ENCODE data around the gene EPHB2.
A peak's percentile ranks its signal among the peaks of the same experiment; 100 is the strongest.

The EPHB2 gene

DNA sequence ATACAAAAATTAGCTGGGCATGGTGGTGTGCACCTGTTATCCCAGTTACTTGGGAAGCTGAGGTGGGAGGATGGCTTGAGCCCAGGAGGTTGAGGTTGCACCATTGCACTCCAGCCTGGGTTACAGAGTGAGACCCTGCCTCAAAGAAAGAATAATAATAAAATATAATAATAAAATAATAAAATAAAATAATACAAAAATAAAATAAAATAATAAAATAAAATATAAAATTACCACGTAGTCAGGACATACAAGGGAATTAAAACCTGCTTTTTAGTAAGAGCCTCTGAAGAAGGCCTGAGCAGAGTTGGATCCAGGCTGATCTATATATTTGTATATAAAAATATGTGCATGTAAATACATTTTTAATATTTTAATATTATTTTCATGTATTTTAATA is 41.7 kb downstream of the EPHB2 start:
- no peak for DNase-seq

DNA sequence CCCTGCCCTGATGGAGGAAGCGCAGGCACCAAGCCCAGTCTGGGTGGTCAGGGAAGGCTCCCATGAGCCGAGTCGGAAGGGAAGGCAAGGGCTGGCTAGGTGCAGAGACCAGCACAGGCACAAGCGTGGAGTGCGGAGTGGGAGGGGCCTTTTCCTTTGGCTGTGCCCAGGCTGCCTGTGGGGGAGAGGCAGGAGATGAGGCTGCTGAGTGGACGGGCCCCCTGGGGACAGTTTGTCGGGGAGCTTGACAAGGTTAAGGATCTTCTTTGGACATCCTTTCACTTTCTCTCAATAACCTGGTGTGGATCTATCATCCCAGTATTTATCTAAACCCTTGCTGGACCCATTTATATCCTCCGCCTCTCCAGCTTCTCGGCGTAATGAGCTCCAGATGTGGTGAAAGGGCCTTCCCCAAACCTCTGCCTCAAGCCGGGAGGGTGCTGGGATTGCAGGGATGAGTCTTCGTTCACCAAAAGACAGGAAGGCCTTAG is 42.9 kb downstream of the EPHB2 start:
- no peak for DNase-seq

DNA sequence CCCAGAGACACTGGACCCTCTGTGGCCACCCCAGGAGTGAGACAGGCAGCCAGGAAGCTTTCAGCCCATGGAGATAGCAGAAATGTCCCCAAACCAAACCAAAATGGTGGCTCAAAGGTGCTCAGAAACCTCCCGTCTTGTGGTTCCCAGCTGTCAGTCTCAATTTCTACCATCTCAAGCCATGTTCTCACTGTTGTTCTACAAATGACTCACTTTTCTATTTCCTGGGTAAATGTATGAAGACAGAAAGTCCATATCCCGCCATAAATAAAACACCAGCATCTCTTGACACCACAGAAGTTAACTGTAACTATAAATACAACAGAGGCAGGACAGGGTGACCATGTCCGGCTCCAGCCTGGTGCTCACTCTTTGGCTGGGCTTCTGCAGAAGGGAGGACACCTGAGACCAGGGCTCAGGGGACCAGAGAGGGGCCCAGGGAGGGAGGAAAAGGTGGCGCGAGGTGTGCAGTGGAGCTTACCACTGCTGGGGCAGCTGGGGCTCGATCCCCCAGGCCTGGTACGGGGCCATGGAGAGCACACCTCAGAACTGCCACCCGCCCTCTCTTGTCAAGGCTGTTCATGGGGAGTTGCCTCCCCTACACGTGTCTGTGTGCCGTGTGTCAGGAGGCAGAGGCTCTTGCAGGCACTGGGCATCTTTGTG is 43.6 kb downstream of the EPHB2 start:
- DNase-seq, result no peak

DNA sequence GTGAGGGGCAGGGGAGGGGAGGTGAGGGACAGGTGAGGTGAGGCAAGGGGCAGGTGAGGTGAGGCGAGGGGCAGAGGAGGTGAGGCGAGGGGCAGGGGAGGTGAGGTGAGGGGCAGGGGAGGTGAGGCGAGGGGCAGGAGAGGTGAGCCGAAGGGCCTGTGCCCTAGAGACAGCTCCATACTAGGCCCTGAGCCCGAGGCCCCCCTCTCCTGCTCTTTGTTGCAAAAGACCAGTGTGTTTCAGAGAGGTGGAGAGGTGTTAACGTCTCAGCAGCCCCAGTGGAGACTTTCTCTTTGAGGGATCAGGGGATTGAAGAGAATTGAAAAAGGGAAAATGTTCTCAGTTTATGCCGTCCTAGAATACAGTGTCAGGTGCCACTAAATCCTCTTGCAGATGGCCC is 44.2 kb downstream of the EPHB2 start:
- no peak for DNase-seq

DNA sequence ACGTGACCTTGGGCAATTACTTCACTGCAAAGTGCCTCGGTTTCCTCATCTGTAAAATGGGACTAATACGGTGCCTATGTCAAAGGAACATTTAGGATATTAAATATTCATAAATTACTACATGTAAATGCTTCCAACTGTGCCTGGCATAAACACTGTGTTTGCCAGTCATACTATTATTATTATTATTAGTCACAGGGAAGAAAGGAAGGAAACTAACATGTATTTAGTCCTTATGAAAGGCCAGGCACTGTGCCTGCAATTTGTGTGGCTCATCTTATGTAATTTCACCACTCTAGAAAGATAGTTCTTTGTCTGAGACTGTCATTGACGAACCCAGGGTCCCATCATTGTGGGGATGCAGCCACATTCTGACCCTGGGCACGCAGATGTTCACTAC is 45.0 kb downstream of the EPHB2 start:
- DNase-seq, result no peak

DNA sequence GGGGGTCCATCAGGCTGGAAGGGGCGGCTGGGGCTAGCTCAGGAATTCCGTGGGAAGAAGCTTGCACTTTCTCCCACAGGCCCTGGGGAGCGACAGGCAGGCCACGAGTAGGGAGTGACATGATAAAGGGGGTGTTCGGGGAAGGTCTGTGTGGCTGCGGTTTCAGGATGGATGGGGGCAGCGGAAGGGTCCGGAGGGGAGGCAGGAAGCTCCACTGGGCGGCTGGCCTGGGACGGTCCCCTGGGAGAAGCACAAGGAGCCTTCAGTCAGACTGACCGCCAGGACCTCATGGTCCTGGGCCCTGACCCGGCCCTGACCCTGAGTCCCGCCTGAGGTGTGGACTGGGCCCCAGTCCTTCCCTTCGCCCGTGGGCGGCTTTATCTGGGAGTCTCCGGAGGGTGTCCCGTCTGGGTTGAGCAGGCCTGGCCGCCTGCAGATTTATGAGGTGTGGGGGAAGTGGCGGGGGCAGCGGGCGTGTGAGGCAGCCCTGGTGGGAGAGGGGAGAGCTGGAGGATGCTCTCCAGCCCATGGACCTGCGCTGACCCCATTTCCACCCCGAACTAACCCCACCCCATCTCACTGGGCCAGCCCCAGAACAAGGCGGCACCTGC is 45.6 kb downstream of the EPHB2 start:
- no peak for DNase-seq

DNA sequence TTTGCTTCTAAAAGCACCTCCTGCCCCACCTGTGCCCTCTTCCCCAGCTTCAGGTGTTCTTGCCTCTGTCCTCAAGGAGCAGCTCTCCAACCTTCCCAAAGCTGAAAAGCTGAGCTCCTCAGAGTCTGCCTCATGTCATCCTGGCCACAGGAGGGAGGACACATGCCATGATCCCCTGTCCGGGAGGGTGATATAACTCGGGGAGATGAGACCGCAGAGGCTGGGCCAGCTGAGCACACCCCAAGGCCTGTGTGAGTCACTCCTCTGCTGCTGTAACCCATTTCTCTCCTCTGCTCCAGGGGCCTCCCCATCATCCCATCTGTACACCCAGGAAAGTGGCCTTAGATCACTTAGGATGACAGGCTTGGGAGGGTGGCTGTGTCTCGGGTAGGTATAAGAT is 49.8 kb downstream of the EPHB2 start:
- peak in 2 of 3 donors; percentile 35 to 47 for DNase-seq

DNA sequence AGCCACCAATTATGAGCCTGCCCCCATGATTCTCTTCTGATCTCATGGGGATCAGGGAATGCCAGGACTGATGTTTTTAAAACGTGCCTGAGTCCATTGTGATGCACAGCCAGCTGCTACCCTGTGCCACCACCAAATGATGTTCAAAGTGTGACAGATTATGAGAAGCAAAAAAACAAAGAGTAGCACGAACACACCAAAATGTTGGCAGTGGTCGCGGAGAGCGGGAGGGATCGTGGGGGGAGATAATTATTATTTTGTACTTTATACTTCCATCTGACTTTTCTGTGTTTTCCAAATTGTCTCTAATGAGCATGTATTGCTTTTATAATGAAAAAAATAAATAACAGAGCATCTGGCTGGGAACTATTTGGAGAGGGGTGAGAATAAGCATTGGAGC is 50.5 kb downstream of the EPHB2 start:
- DNase-seq, result no peak

DNA sequence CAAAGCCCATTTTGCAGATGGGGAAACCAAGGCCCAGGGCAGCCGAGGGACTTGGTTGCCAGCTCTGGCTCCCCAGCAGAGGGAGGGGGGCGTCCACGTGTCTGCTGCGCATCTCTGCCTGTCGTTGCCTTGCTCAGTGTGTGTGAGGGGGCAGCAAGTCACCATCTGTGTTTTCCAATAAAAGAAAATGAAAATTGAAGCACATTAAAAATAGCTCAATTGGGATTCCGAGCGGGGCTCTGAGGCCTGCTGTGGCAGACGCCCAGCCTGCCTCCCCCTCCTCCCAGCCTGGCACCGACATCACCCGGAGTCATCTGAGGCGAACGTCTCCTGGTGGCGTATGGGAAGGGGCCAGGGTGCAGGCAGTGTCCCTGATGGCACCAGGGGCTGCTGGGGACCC is 51.2 kb downstream of the EPHB2 start:
- DNase-seq, result no peak

DNA sequence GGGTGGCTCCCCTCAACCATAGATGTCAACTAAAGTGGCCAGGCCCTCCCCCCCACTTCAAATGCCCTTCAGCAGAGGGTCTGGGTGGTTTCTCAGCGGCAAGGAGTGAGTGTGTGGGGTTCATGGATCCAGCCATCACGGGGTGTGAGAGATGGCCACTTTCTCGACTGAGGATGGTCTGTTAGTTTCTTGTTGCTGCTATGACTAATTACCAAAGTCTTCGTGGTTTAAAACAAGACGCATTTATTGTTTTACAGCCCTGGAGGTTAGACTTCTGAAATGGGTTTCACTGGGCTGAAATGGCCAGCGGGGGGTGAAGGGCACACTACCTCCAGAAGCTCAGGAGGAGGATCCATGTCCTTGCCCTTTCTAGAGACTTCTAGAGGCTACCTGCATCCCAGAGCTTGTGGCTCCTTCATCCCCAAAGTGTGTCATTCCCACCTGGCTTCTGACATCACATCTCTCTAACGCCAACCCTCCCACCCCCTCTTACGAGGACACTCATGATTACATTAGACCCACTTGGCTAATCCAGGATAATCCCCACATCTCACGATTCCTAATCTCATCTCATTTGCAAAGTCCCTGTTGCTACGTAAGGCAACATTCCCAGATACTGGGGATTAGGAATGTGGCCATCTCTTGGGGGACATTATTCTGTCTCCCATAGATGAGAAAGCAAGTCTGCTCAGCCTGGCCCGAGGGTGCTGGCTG is 53.0 kb downstream of the EPHB2 start:
- DNase-seq, result no peak

DNA sequence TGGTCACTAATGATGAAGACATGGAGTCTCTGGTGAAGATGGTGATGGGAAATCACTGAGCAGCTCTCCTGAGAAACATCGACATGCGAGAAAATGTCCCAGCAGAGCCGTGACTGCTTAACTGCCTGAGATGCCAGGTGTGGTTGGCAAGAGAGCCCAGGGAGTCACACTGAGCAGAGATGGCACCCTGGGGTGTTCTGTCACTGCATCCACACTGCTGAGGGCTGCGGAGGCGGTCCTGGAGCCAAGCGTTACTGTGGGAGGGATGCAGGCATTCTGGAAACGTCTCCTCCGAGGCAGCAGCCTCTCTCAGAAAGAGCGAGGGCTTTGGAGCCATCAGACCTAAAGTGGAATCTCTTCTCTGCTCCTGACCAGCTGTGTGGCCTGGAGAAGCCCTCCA is 57.2 kb downstream of the EPHB2 start:
- no peak for DNase-seq

DNA sequence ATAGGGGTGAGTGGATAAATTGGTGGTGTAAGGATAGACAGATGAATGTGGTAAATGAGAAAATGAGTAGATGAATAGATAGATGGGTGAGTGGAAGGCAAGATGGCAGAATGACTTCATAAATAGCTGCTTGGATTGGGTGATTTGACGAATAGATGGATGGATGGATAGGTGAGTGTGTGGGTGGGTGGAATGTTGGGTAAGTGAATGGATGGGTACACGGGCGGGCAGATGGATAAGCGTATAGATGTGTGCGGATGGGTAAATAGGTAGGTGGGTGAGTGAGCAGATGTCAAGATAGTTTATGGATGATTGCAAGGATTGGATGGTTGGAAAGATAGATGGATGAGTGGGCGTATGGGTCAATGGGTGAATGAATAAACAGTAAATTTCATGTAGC is 59.3 kb downstream of the EPHB2 start:
- no peak for DNase-seq

DNA sequence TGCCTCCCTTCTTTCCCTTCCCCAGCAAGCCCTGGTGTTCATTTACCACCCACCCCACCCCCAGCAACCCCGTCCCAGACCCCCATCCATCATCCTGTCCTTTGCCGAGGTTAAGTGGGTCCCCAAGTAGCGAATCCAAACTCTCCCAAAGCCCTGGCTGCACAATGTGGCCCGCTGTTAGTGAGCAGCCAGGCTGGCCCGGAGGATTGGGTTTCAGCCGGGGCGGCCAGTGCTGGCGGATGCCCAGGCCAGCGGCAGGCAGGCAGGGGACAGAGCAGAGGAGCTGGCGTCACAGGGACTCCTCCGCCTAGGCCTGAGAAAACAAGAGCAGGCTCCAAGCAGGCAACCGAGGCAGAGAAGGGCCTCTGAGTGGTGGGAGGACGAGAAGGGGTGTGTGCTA is 61.4 kb downstream of the EPHB2 start:
- DNase-seq, result no peak

DNA sequence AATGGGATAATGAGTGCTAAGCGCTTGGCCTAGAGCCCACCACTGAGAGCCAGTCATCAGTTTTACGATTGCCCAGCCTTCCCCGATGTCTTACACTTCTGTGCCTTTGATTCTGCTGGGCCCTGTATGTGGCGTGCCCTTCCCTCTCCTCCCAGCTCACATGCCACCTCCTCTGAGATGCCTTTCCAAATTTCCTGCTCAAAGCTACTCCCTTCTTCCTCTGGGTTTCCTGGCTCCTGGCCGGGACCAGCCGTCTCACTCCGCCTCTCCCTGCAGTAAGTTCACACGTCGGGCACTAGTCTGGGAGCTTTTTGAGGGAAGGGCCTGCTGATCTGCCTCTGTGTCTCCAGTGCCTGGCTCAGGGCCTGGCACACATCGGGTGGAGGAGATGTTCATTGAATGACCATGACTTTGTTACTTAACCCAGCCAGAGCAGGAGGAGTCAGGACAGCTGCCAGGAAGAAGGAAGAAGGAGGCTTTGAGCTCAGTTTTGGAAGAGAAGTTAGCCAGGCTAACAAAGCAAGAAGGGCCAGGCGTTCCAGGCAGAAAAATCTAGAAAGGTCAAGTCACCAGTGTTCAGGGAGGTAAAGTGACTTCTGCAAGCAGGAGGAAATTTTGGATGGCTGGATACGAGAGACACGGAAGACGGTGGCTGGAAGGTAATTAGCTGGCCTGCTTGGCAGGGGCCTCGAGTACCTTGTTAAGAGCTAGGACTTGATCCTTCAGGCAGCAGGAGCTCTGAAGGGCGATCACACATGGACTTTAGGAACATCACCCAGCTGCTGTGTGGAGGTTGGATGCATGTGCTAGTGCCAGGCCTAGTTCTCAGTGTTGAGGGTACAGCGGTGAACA is 63.6 kb downstream of the EPHB2 start:
- DNase-seq, result no peak

DNA sequence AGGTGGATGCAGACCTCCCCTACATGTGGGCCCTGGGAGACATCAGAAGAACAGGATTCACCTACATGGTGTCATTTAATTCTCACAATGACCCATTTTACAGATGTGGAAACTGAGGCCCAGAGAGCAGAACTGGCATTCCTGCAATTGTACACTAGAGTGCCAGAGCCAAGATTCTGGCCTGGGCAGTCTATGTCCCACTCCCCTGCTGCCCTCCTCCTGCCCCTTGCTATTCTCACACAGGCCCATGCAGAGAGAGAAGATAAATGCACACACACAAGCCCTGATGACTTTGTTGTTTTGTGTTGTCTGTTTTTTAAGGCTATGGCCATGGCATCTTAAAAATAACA is 64.2 kb downstream of the EPHB2 start:
- no peak for DNase-seq

DNA sequence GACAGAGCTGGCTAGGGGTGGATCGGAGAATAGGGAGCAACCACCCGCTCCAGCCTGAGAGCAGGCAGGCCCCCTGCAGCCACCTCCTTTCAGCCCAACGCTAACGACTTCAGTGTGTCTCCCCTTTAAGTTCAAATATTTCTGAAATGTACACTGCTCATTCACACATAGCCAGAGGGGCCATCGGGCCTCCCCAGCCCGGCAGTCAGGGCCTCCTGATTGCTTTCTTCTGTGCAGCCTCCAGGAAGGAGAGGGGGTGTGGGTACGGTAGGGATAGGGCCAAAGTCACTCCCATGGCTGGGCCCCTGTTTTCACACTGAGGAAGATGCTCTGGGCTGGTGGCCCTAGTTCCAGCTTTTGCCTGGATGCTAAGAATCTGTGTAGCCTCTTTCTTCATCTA is 64.8 kb downstream of the EPHB2 start:
- no peak for DNase-seq

DNA sequence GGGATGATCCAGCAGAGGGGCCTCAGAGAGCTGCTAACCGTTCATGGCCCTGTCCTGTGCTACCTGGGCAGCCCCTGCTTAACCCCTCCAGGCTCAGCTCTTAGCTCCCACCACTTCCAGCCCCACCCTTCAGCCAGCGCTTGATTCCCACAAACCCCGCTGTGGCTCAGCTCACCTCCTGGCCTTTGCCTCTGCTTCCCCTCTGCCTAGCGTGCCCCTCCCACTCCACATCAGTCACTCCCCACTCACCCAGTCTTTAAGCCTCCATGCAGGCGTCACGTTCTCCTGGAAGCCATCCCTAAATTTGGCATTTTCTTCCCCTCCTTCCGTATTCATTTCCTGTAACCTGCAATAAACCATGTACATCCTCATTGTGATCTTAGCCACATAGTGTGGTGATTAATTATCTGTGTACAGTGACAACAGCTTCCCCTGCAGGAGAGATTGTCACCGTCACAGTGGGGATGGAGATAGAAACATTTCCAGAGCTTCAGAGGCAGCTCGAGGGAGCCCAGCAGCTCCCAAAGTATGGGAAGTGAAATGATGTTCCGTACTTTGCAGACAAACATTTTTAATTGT is 65.5 kb downstream of the EPHB2 start:
- peak; percentile 22 to 43 (median 36) for DNase-seq

DNA sequence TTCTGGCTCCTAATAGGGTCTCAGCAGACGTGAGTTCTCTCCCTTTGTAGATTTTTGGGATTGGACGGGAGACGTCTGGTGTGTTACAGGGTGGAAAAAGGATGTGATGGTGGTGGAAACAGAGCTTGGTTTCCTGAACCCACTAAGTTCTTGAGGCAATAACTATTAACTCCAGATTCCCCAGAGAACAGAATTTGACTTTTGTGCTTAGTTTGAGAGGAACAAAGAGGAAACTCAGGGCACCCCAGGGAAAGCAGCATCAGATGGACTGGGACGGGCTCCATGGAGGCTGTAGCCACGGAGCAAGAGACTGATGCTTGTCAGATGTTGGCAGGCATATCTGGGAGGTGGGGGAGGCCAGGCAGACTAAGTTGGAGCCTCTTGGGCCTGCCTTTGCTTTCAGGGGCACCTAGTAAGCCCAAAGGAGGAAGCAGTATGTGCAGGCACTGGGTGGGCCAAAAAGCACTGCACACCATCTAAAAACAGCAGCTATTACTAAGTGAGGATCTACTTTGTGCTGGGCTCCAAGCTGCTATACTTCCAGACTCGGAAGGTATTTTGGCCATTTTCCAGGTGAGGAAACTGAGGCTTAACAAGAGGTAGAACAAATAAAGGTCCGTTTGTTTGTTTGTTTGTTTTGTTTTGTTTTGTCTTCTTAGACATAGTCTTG is 66.9 kb downstream of the EPHB2 start:
- DNase-seq, result no peak

DNA sequence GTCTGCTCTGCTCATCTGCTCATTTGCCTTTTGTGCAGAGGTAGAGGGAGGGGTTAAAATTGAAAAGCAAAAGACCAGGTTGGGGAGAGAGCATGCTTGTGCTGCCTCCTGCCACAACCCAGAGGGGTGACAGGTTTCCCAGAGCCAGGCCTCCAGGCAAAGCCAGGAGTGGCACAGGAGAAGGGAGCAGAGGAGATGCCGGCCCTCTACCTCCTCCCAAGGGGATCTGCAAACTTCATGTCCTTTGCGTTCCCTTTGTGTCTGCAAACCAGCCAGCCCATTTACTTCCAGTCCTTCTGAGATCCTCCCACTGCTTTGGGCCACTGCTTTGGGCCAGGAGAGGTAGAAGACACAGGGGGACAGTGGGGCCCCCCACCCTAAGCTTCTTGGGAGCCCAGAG is 67.8 kb downstream of the EPHB2 start:
- DNase-seq, result no peak

DNA sequence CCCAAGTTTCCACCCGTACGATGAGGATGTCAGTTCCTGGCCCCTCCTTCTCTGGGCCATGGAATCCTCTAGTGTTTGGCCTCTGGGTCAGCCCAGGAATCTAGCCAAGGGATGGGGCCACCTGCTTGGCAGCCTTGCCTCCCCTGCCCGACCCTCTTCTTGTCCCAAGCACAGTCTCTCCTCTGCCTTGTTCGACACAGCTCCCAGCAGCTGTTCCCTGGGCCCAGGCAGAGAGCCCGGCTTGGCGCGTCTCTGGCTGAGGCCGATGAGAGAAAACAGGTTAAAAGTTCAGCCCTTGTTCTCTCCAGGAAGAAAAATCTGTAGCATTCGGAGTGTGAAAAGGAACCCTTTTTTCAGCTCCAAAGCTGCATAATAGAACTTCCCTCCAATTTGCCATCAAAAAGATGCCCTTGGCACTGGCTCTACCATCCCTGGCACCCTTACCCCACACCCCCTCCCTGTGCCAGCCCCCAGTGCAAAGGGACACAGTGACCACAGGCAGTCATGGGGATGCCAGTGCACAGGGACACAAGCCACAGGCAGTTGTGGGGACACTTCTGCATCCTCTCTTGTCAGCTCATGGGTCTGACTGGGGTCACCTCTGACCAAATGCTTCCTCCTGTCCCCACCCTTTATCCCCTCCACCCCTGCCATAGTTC is 68.4 kb downstream of the EPHB2 start:
- DNase-seq, result no peak

DNA sequence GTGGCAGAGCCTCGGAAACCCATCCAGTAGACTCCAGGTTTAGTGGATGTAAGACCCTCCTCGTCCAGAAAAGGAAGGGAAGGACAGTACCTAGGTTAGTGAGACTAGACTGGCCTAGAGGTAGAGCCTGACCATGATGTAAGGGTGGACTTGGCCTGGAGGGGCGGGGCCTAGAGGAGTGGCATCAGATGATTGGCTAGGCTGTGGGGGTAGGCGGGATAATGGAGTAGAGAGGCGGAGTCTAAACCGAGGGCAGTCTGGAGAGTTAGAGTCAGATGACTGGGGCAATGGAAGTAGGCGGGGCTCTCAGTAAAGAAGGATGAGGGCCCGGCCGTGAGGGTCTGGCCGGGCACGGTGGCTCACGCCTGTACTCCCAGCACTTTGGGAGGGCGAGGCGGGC is 70.1 kb downstream of the EPHB2 start:
- peak; percentile 37 to 45 (median 43) for DNase-seq

DNA sequence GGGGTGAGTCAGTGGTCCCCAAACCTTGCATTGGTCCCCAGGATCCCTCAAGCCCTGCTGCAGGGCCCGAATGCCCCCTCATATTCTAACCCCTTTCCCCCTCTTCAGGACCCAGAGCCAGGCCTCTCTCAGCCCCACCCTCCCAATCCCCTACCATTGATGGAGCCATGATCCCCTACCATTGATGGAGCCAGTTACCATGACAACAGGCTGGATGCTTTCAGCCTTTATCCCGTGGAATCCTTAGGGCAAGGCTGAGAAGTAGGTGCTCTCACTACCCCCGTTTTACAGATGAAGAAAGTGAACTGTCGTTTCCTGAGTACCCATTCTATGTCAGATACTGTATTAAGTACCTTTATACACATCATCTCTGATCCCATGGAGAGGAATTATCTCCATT is 70.8 kb downstream of the EPHB2 start:
- no peak for DNase-seq

All from suppressor macrophage treated with lipopolysaccharide for 1 hour (primary cell).